GM12878 (cell line): ENCODE measurements around the gene HIVEP3. TPM values are rescaled to one million over a fixed set of nuclear protein-coding genes. Genes with fewer than 3 reads are reported as not detected.

Experiments
- ATAC-seq: fragments of 200-7000 bp; cut with Tn5 transposase; 3 replicates; pipeline ENCODE4 v1.9.1; 2020; ENCODE audit warnings: mild to moderate bottlenecking, moderate library complexity
- BruUV-seq: library from RNA; stranded (reverse); fragments of 400-500 nt; replicated peaks from 2 replicates; lab custom pipeline; 2021; lab: Mats Ljungman, UMichigan
- CTCF ChIA-PET: fragments of 300-600 bp; sonication (Branson Sonifier 250); formaldehyde crosslinking; extraction: SDS; loops from one replicate; lab custom pipeline; 2021; ENCODE audit warnings: inconsistent platforms; lab: Yijun Ruan, JAX
- POLR2A ChIA-PET: fragments of 350-600 bp; formaldehyde crosslinking; extraction: SDS; loops from one replicate; lab custom pipeline; 2021; ENCODE audit warnings: inconsistent platforms; lab: Charles Lee
- RAD21 ChIA-PET: fragments of 300-600 bp; sonication (Branson Sonifier 250); formaldehyde crosslinking; loops from one replicate; lab custom pipeline; 2023; ENCODE audit warnings: antibody characterized with exemption; ENCODE audit not compliant: unreplicated experiment; lab: Charles Lee
- SMC1A ChIA-PET: fragments of 300-600 bp; sonication (Branson Sonifier 250); formaldehyde crosslinking; loops from one replicate; lab custom pipeline; 2023; ENCODE audit not compliant: unreplicated experiment, uncharacterized antibody; lab: Charles Lee
- DNase-seq: peaks from one replicate; pipeline ENCODE4 v3.0.0-alpha.2; 2011; ENCODE audit warnings: low read depth, low spot score
- FAIRE-seq: peaks from 3 replicates; lab custom pipeline; 2011; peaks lifted over from hg19 to GRCh38; lab: Jason Lieb, UNC
- H2AFZ ChIP-seq: 2 replicates; pipeline ENCODE4 v1.6.0; 2011; ENCODE audit warnings: low read depth, low read length, control low read depth; ENCODE audit not compliant: control insufficient read depth
- H3K27ac ChIP-seq: 2 replicates; pipeline ENCODE4 v1.5.1; 2011; ENCODE audit warnings: control low read depth; ENCODE audit not compliant: control insufficient read depth, insufficient read depth
- H3K27me3 ChIP-seq, 2 experiments: replicated peaks in 1 of 2; 2 replicates each; pipeline versions ENCODE4 v1.6.0 to v1.6.1; 2011; ENCODE audit warnings: low read length in 1 of 2; ENCODE audit not compliant: control insufficient read depth in 2 of 2, insufficient read depth in 2 of 2
- H3K36me3 ChIP-seq, 2 experiments: 2 replicates each; pipeline ENCODE4 v1.5.1; 2011; ENCODE audit warnings: low read length in 1 of 2; ENCODE audit not compliant: control insufficient read depth in 2 of 2, insufficient read depth in 2 of 2
- H3K4me1 ChIP-seq: 2 replicates; pipeline ENCODE4 v1.6.1; 2011; ENCODE audit warnings: mild to moderate bottlenecking, low read length, moderate library complexity, mixed read lengths; ENCODE audit not compliant: control insufficient read depth, insufficient read depth
- H3K4me2 ChIP-seq: 2 replicates; pipeline ENCODE4 v1.6.0; 2011; ENCODE audit warnings: control low read depth; ENCODE audit not compliant: control insufficient read depth, insufficient read depth
- H3K4me3 ChIP-seq: fragments of 200-600 bp; sonication (generic); 2 replicates; pipeline ENCODE4 v1.5.1; 2016
- H3K79me2 ChIP-seq: 2 replicates; pipeline ENCODE4 v1.6.0; 2011; ENCODE audit warnings: low read length; ENCODE audit not compliant: control insufficient read depth, insufficient read depth
- H3K9ac ChIP-seq: 2 replicates; pipeline ENCODE4 v1.8.0; 2011; ENCODE audit warnings: low read length, control low read depth, mixed read lengths; ENCODE audit not compliant: control insufficient read depth, insufficient read depth
- H3K9me3 ChIP-seq: replicated peaks from 3 replicates; pipeline ENCODE4 v1.5.1; 2011; ENCODE audit warnings: mild to moderate bottlenecking, low read length; ENCODE audit not compliant: control insufficient read depth, insufficient read depth
- H4K20me1 ChIP-seq: 2 replicates; pipeline ENCODE4 v1.6.0; 2011; ENCODE audit not compliant: control insufficient read depth, insufficient read depth
- ASH2L ChIP-seq: fragments of 300-600, 200-600 bp; sonication (generic); IDR thresholded peaks from 2 replicates; pipeline ENCODE4 v1.6.1; 2017; ENCODE audit warnings: low read depth, mild to moderate bottlenecking, borderline replicate concordance
- CUX1 ChIP-seq: IDR thresholded peaks from 2 replicates; pipeline ENCODE4 v1.6.1; 2012; ENCODE audit warnings: improper control_type of control experiment, low read depth, low read length; ENCODE audit not compliant: insufficient replicate concordance
- NR2C1 ChIP-seq: fragments of 450-650 bp; IDR thresholded peaks from 2 replicates; pipeline ENCODE4 v1.6.1; 2017; ENCODE audit warnings: antibody characterized with exemption, mild to moderate bottlenecking, moderate library complexity
- POLR2AphosphoS2 ChIP-seq: IDR thresholded peaks from 2 replicates; pipeline ENCODE4 v1.6.1; 2011; ENCODE audit warnings: low read depth, mild to moderate bottlenecking, low read length, improper control_type of control experiment, moderate library complexity
- RAD21 ChIP-seq: IDR thresholded peaks from 2 replicates; pipeline ENCODE4 v1.6.1; 2011; ENCODE audit warnings: mild to moderate bottlenecking, low read depth, low read length, moderate library complexity; ENCODE audit not compliant: insufficient read depth
- RB1 ChIP-seq: fragments of 450-650 bp; formaldehyde crosslinking; IDR thresholded peaks from 2 replicates; pipeline ENCODE4 v1.6.1; 2017; ENCODE audit warnings: mild to moderate bottlenecking, borderline replicate concordance
- SP1 ChIP-seq: IDR thresholded peaks from one replicate; pipeline ENCODE4 v1.6.1; 2011; ENCODE audit warnings: low read depth, low read length
- TARDBP ChIP-seq: IDR thresholded peaks from 2 replicates; pipeline ENCODE4 v1.6.1; 2016; ENCODE audit warnings: borderline replicate concordance
- WRNIP1 ChIP-seq: IDR thresholded peaks from 2 replicates; pipeline ENCODE4 v1.6.1; 2011; ENCODE audit warnings: low read depth, low read length, improper control_type of control experiment, borderline replicate concordance
- ZBTB4 ChIP-seq: fragments of 450-650 bp; formaldehyde crosslinking; IDR thresholded peaks from 2 replicates; pipeline ENCODE4 v1.4.0; 2022; ENCODE audit warnings: mild to moderate bottlenecking, moderate library complexity
- WGBS: methylation state at CpG from one replicate; pipeline ENCODE4 v1.1.6; 2016; ENCODE audit warnings: low lambda C conversion rate; ENCODE audit not compliant: insufficient replicate concordance, insufficient coverage; ENCODE audit errors: missing lambda C conversion rate; 5-methylcytosine and 5-hydroxymethylcytosine counted together
- in situ Hi-C: fragments of 300-500 bp; cut with MboI; formaldehyde crosslinking; loops from 9 replicates; pipeline ENCODE4 v1.14.3; 2018; ENCODE audit warnings: mixed read lengths
- intact Hi-C: fragments of 100-400 bp; cut with micrococcal nuclease; formaldehyde crosslinking; loops from one replicate; pipeline ENCODE4 v1.14.2; 2022; ENCODE audit not compliant: unreplicated experiment
- polyA plus RNA-seq, 11 experiments: library from polyadenylated mRNA; depleted of rRNA in 4 of 11; unstranded in 6 of 11; stranded (reverse) in 5 of 11; fragments of >200 nt; fragmentation: Nextera tagmentation in 4 of 11; fragmentation: Illumina TruSeq in 1 of 11; extraction: Ambion mirVana in 4 of 11; extraction: Trizol in 1 of 11; gene quantifications; 1 replicate in 1 of 11; 2 replicates in 10 of 11; pipeline versions ENCODE4 v1.2.1 to v1.2.3, GENCODE V29; 2011 to 2016; ENCODE audit warnings: inconsistent platforms in 2 of 11, missing spikeins in 2 of 11, low read depth in 1 of 11
- total RNA-seq, 4 experiments: library from RNA; depleted of rRNA in 3 of 4; stranded (reverse); fragments of >200 nt in 3 of 4; fragmentation: Illumina TruSeq in 1 of 4; extraction: Trizol in 1 of 4; gene quantifications; 2 replicates each; pipeline versions ENCODE4 v1.2.1 to v1.2.3, GENCODE V29; 2013 to 2021

Gene HIVEP3
- total and polyA plus RNA-seq, 10 of the 15 experiments (the other 5 are each of a cell fraction or from before 2014, with no cell fraction given): 1.8 to 13.6 (median 3.8) TPM

GRCh38 chr1:41497461-41498030 lies 421.2 kb downstream of the HIVEP3 start:
- ATAC-seq (no peak), FAIRE-seq (no peak), DNase-seq (no peak)
- Histone ChIP-seq H3K9ac (no peak overlapping the region), H3K4me3 (no peak overlapping the region), H3K27ac (no peak overlapping the region), H3K36me3 (no peaks in the 10 kb centered on the region), H4K20me1 (no peaks in the 10 kb centered on the region), H3K9me3 (no peaks in the 10 kb centered on the region), H3K27me3 (peaks cover 0 to 1% of the 10 kb centered on the region in 2 experiments; a peak in 2 of 4 replicates), H3K79me2 (no peaks in the 10 kb centered on the region), H3K4me1 (no peaks in the 10 kb centered on the region; the same call in 1 of the 2 replicates), H2AFZ (no peak overlapping the region), H3K4me2 (no peak overlapping the region)
- ChIA-PET CTCF (no interaction called here), RAD21 (no interaction called here), POLR2A (no interaction called here), SMC1A (no interaction called here)
- intact Hi-C loops: no loop called here
- TF ChIP-seq RB1: no peak
- TF ChIP-seq WRNIP1: no peak
- TF ChIP-seq POLR2AphosphoS2: no peak
- TF ChIP-seq ZBTB4 (CRISPR knock-in tag): no peak
- no peak for TF ChIP-seq SP1
- no peak for TF ChIP-seq NR2C1
- no peak for TF ChIP-seq RAD21
- no peak for TF ChIP-seq TARDBP
- no peak for TF ChIP-seq ASH2L
- TF ChIP-seq CUX1: no peak
- 70% methylated on average over 7 of the region's 7 CpGs for WGBS
- no TSS peak for BruUV-seq
- in situ Hi-C loops: no loop called here
